SK-N-SH treated with all-trans-retinoic acid at 6 μM for 48 hours (cell line): ENCODE data around the gene SLC16A10.

Source experiments
- CSRNP3 ChIP-seq: fragments of 250-450 bp; sonication (Bioruptor Pico); IDR thresholded peaks from 2 replicates; pipeline ENCODE4 v1.5.1; 2021; ENCODE audit warnings: mild to moderate bottlenecking, moderate library complexity
- PATZ1 ChIP-seq: fragments of 250-450 bp; sonication (Bioruptor Pico); IDR thresholded peaks from 2 replicates; pipeline ENCODE4 v1.8.0; 2020; ENCODE audit warnings: mild to moderate bottlenecking, moderate library complexity, borderline replicate concordance
- RARB ChIP-seq: fragments of 250-450 bp; sonication (Bioruptor Pico); IDR thresholded peaks from 2 replicates; pipeline ENCODE4 v1.8.0; 2021; ENCODE audit warnings: mild to moderate bottlenecking, moderate library complexity
- TSHZ2 ChIP-seq: fragments of 250-450 bp; sonication (Bioruptor Pico); IDR thresholded peaks from 2 replicates; pipeline ENCODE4 v1.5.0; 2020; ENCODE audit warnings: mild to moderate bottlenecking, moderate library complexity
- ZFP3 ChIP-seq: fragments of 250-450 bp; sonication (Bioruptor Pico); IDR thresholded peaks from 2 replicates; pipeline ENCODE4 v1.5.0; 2020; ENCODE audit warnings: mild to moderate bottlenecking, moderate library complexity
- ZFP30 ChIP-seq: fragments of 450-650 bp; formaldehyde crosslinking; IDR thresholded peaks from 2 replicates; pipeline ENCODE4 v1.5.0; 2022; ENCODE audit warnings: mild to moderate bottlenecking, moderate library complexity
- ZNF8 ChIP-seq: fragments of 450-650 bp; formaldehyde crosslinking; IDR thresholded peaks from 2 replicates; pipeline ENCODE4 v1.5.0; 2020; ENCODE audit warnings: mild to moderate bottlenecking, moderate library complexity

GRCh38 chr6:111161650-111162049 is 74.3 kb downstream of the SLC16A10 start:
- no peak for TF ChIP-seq PATZ1 (CRISPR knock-in tag)
- no peak for TF ChIP-seq ZFP30 (CRISPR knock-in tag)
- no peak for TF ChIP-seq TSHZ2 (CRISPR knock-in tag)
- TF ChIP-seq RARB (CRISPR knock-in tag): no peak
- TF ChIP-seq CSRNP3: no peak
- no peak for TF ChIP-seq ZNF8 (CRISPR knock-in tag)
- no peak for TF ChIP-seq ZFP3
